Calu3 (cell line): Measurements from ENCODE around the gene ENTREP1. TPM values are rescaled to one million over a fixed set of nuclear protein-coding genes. Genes with fewer than 3 reads are reported as not detected.

Source experiments
- BruUV-seq: library from RNA; stranded (reverse); fragments of 400-500 nt; replicated peaks from 2 replicates; lab custom pipeline; 2021; lab: Mats Ljungman, UMichigan
- CTCF ChIA-PET: fragments of 300-600 bp; sonication (Branson Sonifier 250); formaldehyde crosslinking; loops from one replicate; lab custom pipeline; 2022; ENCODE audit warnings: antibody characterized with exemption; lab: Charles Lee
- DNase-seq: peaks from one replicate; pipeline ENCODE4 v3.0.0; 2022
- H3K27ac Mint-ChIP-seq: one replicate; pipeline ENCODE4 v1.8.0; 2022; ENCODE audit warnings: mixed read lengths; ENCODE audit not compliant: unreplicated experiment
- H3K27me3 Mint-ChIP-seq: one replicate; pipeline ENCODE4 v1.8.0; 2022; ENCODE audit warnings: mixed read lengths; ENCODE audit not compliant: unreplicated experiment
- H3K36me3 Mint-ChIP-seq: one replicate; pipeline ENCODE4 v1.8.0; 2022; ENCODE audit warnings: mild to moderate bottlenecking, moderate library complexity, mixed read lengths; ENCODE audit not compliant: insufficient read depth, unreplicated experiment
- H3K4me1 Mint-ChIP-seq: one replicate; pipeline ENCODE4 v1.8.0; 2022; ENCODE audit warnings: mild to moderate bottlenecking, low read depth, mixed read lengths; ENCODE audit not compliant: unreplicated experiment
- H3K4me3 Mint-ChIP-seq: one replicate; pipeline ENCODE4 v1.8.0; 2022; ENCODE audit warnings: mild to moderate bottlenecking, low read depth, moderate library complexity, mixed read lengths; ENCODE audit not compliant: unreplicated experiment
- H3K9me3 Mint-ChIP-seq: one replicate; pipeline ENCODE4 v1.8.0; 2022; ENCODE audit warnings: low read depth, mixed read lengths; ENCODE audit not compliant: unreplicated experiment
- intact Hi-C: fragments of 100-400 bp; cut with micrococcal nuclease; formaldehyde crosslinking; loops from one replicate; pipeline ENCODE4 v1.10.0; 2022; ENCODE audit not compliant: unreplicated experiment
- total RNA-seq: library from RNA; stranded (reverse); gene quantifications from 2 replicates; pipeline ENCODE4 v1.2.3, GENCODE V29; 2022
- TF ChIP-seq, protein P1 (sequence below): fragments of 200-600 bp; IDR thresholded peaks from one replicate; pipeline ENCODE4 v1.8.0; 2022; ENCODE audit warnings: antibody characterized with exemption; ENCODE audit not compliant: unreplicated experiment

Gene ENTREP1
- total RNA-seq, 1 experiment from 2014 or later = 1.8 TPM

DNA sequence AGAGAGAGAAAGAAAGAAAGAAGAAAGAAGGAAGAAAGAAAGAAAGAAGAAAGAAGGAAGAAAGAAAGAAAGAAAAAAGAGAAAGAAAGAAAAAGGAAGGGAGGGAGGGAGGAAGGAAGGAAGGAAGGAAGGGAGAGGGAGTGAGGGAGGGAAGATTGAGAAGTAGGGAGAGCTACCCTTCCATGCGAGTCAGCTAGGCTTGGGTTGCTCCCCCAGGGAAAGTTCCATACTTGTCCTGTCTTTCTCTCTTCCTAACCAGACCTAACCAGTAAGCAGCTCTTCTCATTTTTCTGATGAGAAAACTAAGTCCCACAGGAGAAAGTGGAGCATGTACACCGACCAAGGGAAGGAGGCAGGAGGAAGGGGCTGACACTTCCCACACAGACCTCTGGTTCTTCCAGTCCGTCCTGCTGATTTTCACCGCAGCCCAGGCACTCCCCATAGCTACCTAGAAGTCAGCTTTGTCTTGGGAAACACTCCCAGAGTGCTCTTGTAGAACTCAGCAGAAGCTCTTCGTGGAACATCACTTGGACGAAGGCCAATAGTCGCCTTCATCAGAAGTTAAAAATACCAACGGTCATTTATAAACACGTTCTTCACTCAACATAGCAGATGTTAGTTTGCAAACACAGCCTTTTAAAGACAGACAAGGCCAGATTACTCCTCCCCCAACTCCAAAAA, 29.0 kb upstream of the ENTREP1 start:
- no peak overlapping the region for H3K27ac Mint-ChIP-seq

DNA sequence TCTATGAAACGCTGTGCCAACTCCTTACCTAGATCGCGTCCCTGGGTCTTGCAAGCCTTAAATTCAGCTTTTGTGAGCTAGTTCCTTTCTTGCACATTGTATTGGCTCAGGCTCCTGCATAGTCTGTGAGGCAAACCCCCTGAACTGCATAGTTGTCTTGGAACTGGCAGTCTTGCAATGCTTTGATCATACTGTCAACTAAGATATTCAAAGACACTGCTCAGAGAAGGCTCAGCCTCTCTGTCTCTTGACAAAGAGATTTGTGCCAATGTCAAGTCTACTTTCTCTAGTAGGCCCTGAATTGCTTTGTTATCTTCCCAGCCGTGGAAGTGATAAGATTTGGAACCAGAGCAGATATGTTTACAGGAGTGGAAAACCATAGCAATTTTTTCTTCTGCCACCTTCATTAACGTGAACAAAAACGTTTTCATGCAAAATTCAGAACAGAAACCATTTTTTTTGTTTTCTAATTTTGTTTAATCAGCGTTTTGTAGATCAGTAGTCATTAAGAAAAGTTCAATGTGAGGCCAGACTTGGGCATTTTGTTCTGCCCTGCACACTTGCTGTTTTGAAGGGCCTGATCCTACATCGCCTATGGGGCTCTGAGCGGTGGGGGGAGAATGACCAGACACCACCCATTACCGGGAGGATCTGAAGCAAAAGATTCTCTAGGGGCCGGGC, 27.6 kb upstream of the ENTREP1 start:
- Mint-ChIP-seq H3K4me1 (no peaks in the 10 kb centered on the region), H3K27ac (no peak overlapping the region), H3K4me3 (no peak overlapping the region), H3K36me3 (no peaks in the 10 kb centered on the region), H3K27me3 (peaks cover 19% of the 10 kb centered on the region), H3K9me3 (no peaks in the 10 kb centered on the region)
- intact Hi-C loops = no loop called here
- DNase-seq = no peak
- no TSS peak for BruUV-seq
- TF ChIP-seq, protein P1, sequence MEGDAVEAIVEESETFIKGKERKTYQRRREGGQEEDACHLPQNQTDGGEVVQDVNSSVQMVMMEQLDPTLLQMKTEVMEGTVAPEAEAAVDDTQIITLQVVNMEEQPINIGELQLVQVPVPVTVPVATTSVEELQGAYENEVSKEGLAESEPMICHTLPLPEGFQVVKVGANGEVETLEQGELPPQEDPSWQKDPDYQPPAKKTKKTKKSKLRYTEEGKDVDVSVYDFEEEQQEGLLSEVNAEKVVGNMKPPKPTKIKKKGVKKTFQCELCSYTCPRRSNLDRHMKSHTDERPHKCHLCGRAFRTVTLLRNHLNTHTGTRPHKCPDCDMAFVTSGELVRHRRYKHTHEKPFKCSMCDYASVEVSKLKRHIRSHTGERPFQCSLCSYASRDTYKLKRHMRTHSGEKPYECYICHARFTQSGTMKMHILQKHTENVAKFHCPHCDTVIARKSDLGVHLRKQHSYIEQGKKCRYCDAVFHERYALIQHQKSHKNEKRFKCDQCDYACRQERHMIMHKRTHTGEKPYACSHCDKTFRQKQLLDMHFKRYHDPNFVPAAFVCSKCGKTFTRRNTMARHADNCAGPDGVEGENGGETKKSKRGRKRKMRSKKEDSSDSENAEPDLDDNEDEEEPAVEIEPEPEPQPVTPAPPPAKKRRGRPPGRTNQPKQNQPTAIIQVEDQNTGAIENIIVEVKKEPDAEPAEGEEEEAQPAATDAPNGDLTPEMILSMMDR = no peak
- CTCF ChIA-PET = no interaction called here

More for the DNA sequence above, 29.0 kb upstream of the ENTREP1 start:
- Mint-ChIP-seq H3K36me3 (no peaks in the 10 kb centered on the region), H3K4me3 (no peak overlapping the region), H3K4me1 (no peaks in the 10 kb centered on the region), H3K9me3 (no peaks in the 10 kb centered on the region), H3K27me3 (peaks cover 19% of the 10 kb centered on the region)
- TF ChIP-seq, protein P1 = no peak
- no TSS peak for BruUV-seq
- CTCF ChIA-PET = no interaction called here
- intact Hi-C loops = no loop called here
- DNase-seq = no peak

DNA sequence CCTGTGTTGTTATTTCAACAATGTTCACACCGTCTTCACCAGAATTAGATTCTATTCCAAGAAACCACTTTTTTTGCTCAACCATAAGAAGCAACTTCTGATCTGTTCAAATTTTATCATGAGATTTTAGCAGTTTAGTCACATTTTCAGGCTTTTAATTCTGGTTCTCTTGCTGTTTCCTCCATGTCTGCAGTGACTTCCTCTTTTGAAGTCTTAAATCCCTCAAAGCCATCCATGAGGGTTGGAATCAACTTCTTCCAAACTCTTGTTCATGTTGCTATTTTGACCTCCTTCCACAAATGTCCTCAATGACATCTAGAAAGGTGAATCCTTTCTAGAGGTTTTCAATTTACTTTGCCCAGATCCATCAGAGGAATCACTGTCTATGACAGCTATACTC, 25.7 kb upstream of the ENTREP1 start:
- TF ChIP-seq, protein P1 = no peak
- intact Hi-C loops = no loop called here
- no peak for DNase-seq
- Mint-ChIP-seq H3K27me3 (peaks cover 19% of the 10 kb centered on the region), H3K9me3 (no peaks in the 10 kb centered on the region), H3K27ac (no peak overlapping the region), H3K4me1 (no peaks in the 10 kb centered on the region), H3K36me3 (no peaks in the 10 kb centered on the region), H3K4me3 (no peak overlapping the region)
- BruUV-seq = no TSS peak
- CTCF ChIA-PET = no interaction called here

DNA sequence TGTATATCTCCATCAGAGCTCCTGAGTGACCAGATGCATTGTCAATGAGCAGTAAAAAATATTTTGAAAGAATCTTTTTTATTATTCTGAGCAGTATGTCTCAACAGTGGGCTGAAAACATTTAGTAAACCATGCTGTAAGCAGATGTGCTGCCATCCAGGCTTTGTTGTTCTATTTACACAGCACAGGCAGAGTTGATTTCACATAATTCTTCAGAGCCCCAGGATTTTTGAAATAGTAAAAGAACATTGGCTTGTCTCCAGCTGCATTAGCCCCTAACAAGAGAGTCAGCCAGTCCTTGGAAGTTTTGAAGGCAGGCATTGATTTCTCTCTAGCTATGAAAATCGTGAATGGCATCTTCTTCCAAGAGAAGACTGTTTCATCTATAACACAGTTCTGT, 25.2 kb upstream of the ENTREP1 start:
- H3K36me3 Mint-ChIP-seq = no peaks in the 10 kb centered on the region
- CTCF ChIA-PET = no interaction called here
- H3K27me3 Mint-ChIP-seq = peaks cover 15% of the 10 kb centered on the region
- no peak overlapping the region for H3K4me3 Mint-ChIP-seq
- H3K9me3 Mint-ChIP-seq = no peaks in the 10 kb centered on the region
- TF ChIP-seq, protein P1 = no peak
- DNase-seq = no peak
- no peak overlapping the region for H3K27ac Mint-ChIP-seq
- intact Hi-C loops = no loop called here
- H3K4me1 Mint-ChIP-seq = no peaks in the 10 kb centered on the region
- BruUV-seq = no TSS peak
